HG02870 (cell line): ENCODE results near the gene SIGLEC10.
"Not testable (repeated sequence)": the region's sequence is repeated elsewhere in the genome, so short reads cannot be mapped to it uniquely, and the experiment has no call there.

Experiments
- ATAC-seq: cut with Tn5 transposase; IDR thresholded peaks from one replicate; pipeline ENCODE4 v1.9.1; 2021; ENCODE audit warnings: mild to moderate bottlenecking, moderate library complexity; ENCODE audit not compliant: unreplicated experiment

The SIGLEC10 gene

DNA sequence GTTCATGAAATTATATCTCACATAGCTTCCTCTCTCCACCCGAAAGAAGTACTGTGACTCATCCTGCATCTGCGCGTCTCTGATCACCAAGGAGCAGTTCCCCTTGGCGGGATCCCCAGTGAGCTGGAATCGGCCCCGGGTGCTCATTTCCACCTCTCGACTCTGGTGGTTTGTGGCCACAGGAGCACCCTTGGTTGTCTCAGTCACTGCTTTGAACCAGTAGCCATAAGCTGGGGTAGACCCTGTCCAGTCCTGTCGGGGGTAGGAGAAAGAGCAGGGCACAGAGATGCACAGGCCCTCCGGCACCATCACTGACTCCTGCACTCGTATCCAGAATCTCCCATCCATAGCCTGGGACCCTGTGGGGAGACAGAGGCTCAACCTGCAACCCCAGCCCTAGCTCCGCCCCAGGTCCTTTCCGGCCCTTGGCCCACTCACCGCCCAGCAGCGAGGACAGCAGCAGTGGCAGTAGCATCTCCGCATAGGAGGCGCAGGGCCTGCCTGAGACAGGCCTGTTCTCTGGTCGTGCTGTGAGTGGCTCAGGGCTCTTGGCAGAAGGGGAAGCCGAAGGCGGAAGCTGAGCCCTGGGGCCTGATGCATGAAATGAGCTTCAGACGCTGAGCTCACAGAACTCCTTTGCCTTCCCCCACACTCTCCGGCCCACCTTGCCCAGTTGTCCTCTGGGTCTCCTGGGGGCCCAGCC is at the start of gene SIGLEC10:
TSS of gene SIGLEC10 (minus strand) at position 536 of the 703 bp plus-strand sequence. CDS start at position 475, 61 bp downstream.
- ATAC-seq: peak; percentile 55

DNA sequence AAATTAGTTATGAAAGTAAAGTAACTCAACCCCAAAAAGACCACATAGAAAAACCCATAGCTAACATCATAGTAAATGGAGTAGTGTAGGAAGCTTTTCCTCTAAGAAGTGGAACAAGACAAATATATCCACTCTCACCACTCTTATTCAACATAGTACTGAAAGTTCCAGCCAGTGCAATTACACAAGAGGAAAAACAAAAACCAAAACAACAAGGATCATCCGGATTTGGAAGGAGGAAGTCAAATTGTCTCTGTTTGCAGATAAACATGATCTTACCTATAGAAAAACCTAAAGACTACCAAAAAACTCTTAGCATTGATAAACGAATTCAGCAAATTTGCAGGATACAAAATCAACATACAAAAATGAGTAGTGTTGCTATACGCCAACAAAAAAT is 49.3 kb upstream of the SIGLEC10 start:
- no peak for ATAC-seq

GRCh38 chr19:51463976-51464581 is 46.6 kb upstream of the SIGLEC10 start:
- not testable (repeated sequence) for ATAC-seq

DNA sequence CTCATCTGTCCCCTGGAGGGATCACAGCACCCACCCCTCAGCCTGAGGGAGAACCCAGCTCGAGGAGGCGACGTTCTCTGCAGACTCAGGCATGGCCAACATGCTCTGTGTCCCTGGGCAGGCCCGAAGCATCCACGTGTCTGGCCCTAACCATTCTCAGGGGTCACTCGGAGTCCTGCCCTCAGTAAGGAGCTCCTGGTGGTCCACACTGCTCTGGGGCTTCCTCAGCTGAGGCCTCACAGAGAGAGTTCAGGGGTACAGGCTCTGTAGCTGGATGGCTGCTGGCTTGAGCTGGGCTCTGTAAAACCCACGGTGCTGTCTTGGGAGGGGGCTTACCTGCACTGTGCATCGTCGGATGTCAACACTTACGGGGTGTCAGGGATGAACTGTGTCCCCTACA is 45.2 kb upstream of the SIGLEC10 start:
- no peak for ATAC-seq

GRCh38 chr19:51462276-51462675 is 44.8 kb upstream of the SIGLEC10 start:
- no peak for ATAC-seq

DNA sequence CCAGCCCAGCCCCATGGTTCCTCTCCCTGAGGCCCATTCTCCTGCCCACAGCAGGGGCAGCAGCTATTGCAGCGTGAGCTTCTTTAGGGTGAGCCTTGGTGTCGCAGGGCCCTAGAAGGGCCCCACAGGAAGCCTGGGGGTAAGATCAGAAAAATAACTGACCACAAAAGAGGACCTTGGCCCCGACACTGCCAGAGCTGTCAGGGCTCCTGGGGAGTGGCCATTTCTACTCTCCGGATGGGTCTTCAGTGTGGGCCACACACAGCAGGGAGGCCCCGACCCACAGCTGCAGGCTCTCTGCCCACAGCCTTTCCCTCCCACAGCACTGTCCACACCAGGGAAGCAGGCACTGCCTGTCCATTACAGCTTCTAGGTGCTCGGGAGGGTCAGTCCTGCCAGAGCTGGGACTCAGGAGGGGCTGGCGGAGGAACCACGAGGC is 44.3 kb upstream of the SIGLEC10 start:
- no peak for ATAC-seq

GRCh38 chr19:51460164-51460992 is 42.9 kb upstream of the SIGLEC10 start:
- ATAC-seq: no peak

- no peak for ATAC-seq
These were observed 41.6 kb upstream of the SIGLEC10 start for GRCh38 chr19:51458899-51459505.

DNA sequence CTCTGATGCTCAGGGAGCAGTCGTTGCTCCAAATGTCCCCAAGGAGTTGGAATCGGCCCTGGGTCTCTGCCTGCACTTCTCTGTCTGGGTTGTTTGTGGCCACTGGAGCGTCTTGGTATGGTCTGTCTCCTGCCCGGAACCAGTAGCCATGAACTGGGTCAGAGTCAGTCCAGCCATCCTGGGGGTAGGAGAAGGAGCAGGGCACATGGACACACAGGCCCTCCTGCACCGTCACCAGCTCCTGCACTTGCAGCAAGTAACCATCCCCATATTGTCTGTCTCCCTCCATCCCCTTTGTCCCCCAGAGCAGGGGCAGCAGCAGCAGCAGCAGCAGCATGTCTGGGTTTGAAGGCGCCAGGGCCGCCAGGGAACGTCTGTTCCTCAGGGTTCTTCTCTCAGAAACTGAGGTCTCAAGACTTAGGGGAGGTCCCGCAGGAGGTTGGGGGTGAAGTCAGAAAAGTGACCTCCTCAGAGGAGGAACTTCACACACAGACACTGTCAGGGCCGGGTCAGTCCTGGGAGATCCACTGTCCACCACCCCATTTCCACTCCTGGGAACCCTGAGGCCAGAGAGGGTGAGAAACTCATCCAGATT is 40.7 kb upstream of the SIGLEC10 start, which contains the start of gene SIGLEC8:
TSS of gene SIGLEC8 (minus strand) at position 404 of the 595 bp plus-strand sequence. CDS start at position 337, 67 bp downstream.
- no peak for ATAC-seq

DNA sequence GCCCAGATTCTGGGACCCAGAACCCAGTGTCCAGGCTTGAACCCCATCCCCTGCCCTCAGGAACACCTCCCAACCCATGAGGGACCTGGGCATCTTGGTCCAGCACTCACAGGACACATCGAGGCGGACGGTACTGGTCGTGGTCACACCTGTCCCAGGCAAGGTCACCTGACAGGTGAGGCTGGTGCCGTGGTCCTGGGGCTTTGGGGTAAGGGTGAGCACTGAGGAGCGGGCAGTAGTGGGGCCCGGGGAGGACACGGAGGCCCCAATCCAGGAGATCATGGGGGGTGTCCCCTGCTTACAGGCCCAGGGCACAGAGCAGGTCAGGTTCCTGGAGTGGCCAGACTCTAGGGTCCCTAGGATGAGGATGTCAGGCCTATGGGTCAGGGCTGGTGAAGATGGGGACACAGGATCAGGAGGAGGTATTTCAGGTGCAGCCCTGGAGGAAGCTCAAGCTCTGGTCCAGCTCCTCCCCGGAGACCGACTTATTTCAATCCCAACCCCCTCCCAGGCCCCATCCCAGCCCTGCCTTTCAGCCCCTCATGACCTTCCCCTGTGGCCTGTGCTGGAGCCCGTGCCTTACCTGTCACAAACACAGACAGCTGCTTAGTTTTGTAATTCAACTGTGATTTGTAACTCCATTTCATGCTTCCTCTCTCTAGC is 40.0 kb upstream of the SIGLEC10 start:
- no peak for ATAC-seq

DNA sequence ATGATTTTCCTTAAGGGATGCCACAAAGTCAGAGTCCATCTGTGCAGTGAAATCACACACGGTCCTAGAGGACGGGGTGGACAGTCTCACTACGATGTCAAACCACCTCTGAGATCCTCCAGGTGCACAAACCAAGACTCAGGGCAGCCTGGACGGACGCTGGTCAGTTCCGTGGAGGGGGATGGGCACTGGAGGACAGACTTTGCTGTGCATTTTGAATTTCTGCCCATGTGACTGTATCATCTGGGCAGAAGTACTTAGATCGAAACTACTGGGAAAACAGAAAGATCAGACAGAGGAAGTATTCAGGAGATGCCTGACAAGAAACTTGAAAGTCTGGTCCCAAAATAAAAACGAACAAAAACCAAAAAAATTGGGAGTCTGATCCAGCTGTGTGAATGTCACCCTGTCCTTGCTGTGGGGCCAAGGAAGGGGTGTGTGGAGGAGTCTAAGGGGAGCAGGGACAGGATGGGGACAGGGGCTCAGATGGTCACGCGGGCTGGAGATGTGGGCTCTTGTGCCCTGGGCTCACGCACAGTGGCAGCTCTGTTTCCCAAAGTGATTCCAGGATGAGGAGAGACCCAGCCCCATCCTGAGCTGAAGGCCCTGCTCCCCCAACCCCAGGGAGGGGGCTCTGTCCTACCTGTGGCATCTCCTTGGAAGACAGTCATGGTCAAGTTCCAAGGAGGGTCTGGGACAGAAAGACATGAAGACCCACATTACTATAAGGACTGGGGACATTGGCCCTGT is 39.3 kb upstream of the SIGLEC10 start:
- no peak for ATAC-seq

- ATAC-seq: no peak
These were observed 33.4 kb upstream of the SIGLEC10 start for GRCh38 chr19:51450730-51451307.

GRCh38 chr19:51448411-51449016 is 31.1 kb upstream of the SIGLEC10 start:
- ATAC-seq: no peak

DNA sequence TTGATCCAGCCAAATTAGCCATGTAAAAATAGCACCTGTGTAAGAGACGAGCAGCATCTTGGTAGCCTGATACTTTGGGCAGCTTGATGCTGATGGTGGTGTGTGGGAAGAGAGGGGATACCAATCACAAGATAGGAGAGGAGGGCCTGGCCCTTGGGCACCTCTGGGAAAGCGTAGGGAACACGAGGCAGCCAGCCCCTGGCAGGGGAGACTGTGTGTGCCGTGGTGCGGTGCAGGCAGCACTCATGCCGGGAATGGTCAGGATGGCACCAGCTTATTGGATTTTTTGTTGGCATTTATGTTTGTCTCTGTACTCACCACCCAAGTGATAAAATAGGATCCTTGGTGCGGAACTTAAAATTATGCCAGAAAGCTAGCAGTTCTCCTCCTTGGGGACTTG is 30.6 kb upstream of the SIGLEC10 start:
- ATAC-seq: no peak

GRCh38 chr19:51447510-51447909 is 30.1 kb upstream of the SIGLEC10 start:
- not testable (repeated sequence) for ATAC-seq

- peak; percentile 96 for ATAC-seq
These were observed 24.3 kb upstream of the SIGLEC10 start for GRCh38 chr19:51441410-51442390.

GRCh38 chr19:51440846-51441409 is 23.5 kb upstream of the SIGLEC10 start:
- ATAC-seq: no peak
